Osteoblast (primary cell): ENCODE results near the gene SLC35F1. TPM values are rescaled to one million over a fixed set of nuclear protein-coding genes. Genes with fewer than 3 reads are reported as not detected.

Experiments used
- DNase-seq: peaks from one replicate; pipeline ENCODE4 v3.0.0; 2011; ENCODE audit warnings: low spot score, mixed read lengths; ENCODE audit not compliant: insufficient read length; ENCODE audit errors: missing footprints
- H2AFZ ChIP-seq: 2 replicates; pipeline ENCODE4 v1.6.0; 2011; ENCODE audit warnings: mild to moderate bottlenecking, low read length
- H3K27ac ChIP-seq: 2 replicates; pipeline ENCODE4 v1.5.1; 2011; ENCODE audit warnings: mild to moderate bottlenecking, low read depth, low read length, moderate library complexity
- H3K27me3 ChIP-seq: 2 replicates; pipeline ENCODE4 v1.6.0; 2012; ENCODE audit warnings: mild to moderate bottlenecking, control low read depth, inconsistent platforms, low read length, moderate library complexity; ENCODE audit not compliant: insufficient read depth
- H3K36me3 ChIP-seq: 2 replicates; pipeline ENCODE4 v1.5.1; 2011; ENCODE audit warnings: mild to moderate bottlenecking, low read length, control low read depth, moderate library complexity; ENCODE audit not compliant: insufficient read depth
- H3K4me1 ChIP-seq: 2 replicates; pipeline ENCODE4 v1.5.1; 2011; ENCODE audit warnings: mild to moderate bottlenecking, low read length, control low read depth, moderate library complexity; ENCODE audit not compliant: insufficient read depth
- H3K4me2 ChIP-seq: 2 replicates; pipeline ENCODE4 v1.6.0; 2011; ENCODE audit warnings: mild to moderate bottlenecking, low read length; ENCODE audit not compliant: insufficient read depth
- H3K4me3 ChIP-seq: fragments of 200-600 bp; sonication (generic); 3 replicates; pipeline ENCODE4 v1.5.1; 2012; ENCODE audit warnings: mild to moderate bottlenecking, low read length, inconsistent platforms; ENCODE audit not compliant: insufficient read depth
- H3K79me2 ChIP-seq: 2 replicates; pipeline ENCODE4 v1.6.0; 2012; ENCODE audit warnings: mild to moderate bottlenecking, low read length, control low read depth, inconsistent platforms; ENCODE audit not compliant: insufficient read depth
- H3K9me3 ChIP-seq: 2 replicates; pipeline ENCODE4 v1.5.1; 2011; ENCODE audit warnings: low read depth, low read length, control low read depth
- H4K20me1 ChIP-seq: 2 replicates; pipeline ENCODE4 v1.6.0; 2012; ENCODE audit warnings: mild to moderate bottlenecking, low read length, control low read depth; ENCODE audit not compliant: insufficient read depth
- CTCF ChIP-seq: IDR thresholded peaks from 2 replicates; pipeline ENCODE4 v1.5.1; 2011; ENCODE audit warnings: mild to moderate bottlenecking, low read depth, low read length, moderate library complexity; ENCODE audit errors: extremely low read depth
- total RNA-seq: library from RNA; depleted of rRNA; stranded (reverse); fragments of >200 nt; gene quantifications from 2 replicates; pipeline ENCODE4 v1.2.3, GENCODE V29; 2012

Gene SLC35F1
- total RNA-seq, 1 donor = under 0.01 TPM

DNA sequence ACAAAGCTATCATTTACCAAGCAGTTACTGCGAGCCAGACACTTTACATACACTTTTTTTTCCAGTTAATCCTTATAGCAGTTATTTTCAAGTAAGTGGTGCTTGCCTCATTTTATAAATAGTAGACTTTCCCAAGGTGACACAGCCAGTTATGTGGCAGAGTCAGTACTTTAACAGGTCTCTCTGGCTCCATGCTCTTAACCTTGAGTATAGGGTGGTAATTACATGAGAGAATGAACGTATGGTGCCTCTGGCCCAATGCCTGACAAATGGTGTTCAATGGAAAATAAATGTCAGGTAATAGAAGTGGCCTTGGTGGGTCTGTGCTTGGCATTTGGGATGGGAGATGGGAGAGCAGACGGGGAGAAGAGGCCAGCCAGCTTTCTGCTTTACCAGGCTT, 316.3 kb downstream of the SLC35F1 start:
- no peaks in the 10 kb centered on the region for H3K27me3 ChIP-seq
- no peak overlapping the region for H3K4me2 ChIP-seq
- no peak overlapping the region for H2AFZ ChIP-seq
- no peak for TF ChIP-seq CTCF
- H3K4me1 ChIP-seq = no peaks in the 10 kb centered on the region
- H3K4me3 ChIP-seq = no peak overlapping the region
- no peaks in the 10 kb centered on the region for H3K36me3 ChIP-seq
- H3K79me2 ChIP-seq = no peaks in the 10 kb centered on the region
- DNase-seq = no peak
- no peak overlapping the region for H3K27ac ChIP-seq
- no peaks in the 10 kb centered on the region for H3K9me3 ChIP-seq
- no peaks in the 10 kb centered on the region for H4K20me1 ChIP-seq

- DNase-seq = no peak
- H3K36me3 ChIP-seq = no peaks in the 10 kb centered on the region
Measured at GRCh38 chr6:118228886-118229285, 321.8 kb downstream of the SLC35F1 start.

DNA sequence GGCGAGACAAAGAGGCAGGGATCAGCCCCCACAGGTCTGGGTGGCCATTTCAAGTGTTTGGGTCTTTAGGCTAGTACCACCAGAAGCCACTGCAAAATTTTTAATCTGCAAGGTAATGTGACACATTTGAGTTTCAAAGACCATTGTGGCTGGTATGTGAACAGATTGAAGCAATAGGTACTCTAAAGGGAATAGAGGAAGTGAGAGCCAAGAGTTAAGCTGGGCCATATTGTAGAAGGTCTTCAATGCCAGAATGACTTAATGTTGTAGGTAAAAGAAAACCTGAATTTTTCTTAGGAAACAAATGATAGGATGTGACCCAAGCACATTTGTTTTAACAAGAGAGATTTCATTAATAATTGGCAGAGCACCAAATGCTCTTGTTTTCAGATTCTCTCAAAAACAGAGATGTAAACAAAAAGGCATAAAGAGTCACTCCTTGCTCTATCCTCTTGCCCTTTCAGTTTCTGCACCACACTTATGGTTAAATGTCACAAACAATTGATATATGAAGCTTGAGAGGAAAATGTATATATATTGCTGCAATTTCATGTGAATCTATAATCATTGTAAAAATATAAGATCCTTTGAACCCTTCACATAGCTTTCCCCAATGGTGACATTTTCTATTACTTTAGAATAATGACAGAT, 333.9 kb downstream of the SLC35F1 start:
- Histone ChIP-seq H3K27ac (no peak overlapping the region), H3K4me2 (no peak overlapping the region), H4K20me1 (no peaks in the 10 kb centered on the region), H3K27me3 (no peaks in the 10 kb centered on the region), H3K4me3 (no peak overlapping the region), H2AFZ (no peak overlapping the region), H3K4me1 (no peaks in the 10 kb centered on the region), H3K36me3 (no peaks in the 10 kb centered on the region), H3K79me2 (no peaks in the 10 kb centered on the region), H3K9me3 (no peaks in the 10 kb centered on the region)
- no peak for DNase-seq
- TF ChIP-seq CTCF = no peak

More at GRCh38 chr6:118228886-118229285, 321.8 kb downstream of the SLC35F1 start:
- TF ChIP-seq CTCF = no peak
- no peak overlapping the region for H3K4me2 ChIP-seq
- no peaks in the 10 kb centered on the region for H3K79me2 ChIP-seq
- H3K4me1 ChIP-seq = no peaks in the 10 kb centered on the region
- no peak overlapping the region for H3K27ac ChIP-seq
- H3K27me3 ChIP-seq = no peaks in the 10 kb centered on the region
- H4K20me1 ChIP-seq = no peaks in the 10 kb centered on the region
- no peak overlapping the region for H2AFZ ChIP-seq
- no peak overlapping the region for H3K4me3 ChIP-seq
- no peaks in the 10 kb centered on the region for H3K9me3 ChIP-seq

DNA sequence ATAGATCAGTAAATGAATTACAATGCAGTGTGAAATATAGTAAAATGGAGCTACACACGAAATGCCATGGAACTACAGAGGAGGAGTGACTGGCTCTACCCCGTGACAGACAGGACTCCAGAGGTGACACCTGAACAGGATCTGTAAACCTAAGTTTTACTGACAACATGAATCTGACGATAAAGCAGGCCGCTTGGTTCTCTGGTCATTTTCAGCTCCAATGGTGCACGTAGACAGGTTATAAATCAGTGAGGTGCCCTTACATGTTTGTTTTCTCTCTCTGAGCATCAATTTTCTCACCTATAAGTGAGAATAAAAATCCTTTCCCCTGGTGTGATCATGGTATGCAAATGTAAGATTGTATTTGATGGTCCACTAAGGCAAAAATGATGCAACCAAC, 339.3 kb downstream of the SLC35F1 start:
- no peak for DNase-seq
- Histone ChIP-seq H4K20me1 (no peaks in the 10 kb centered on the region), H3K36me3 (no peaks in the 10 kb centered on the region), H3K4me3 (no peak overlapping the region), H3K4me1 (no peaks in the 10 kb centered on the region), H3K4me2 (no peak overlapping the region), H3K79me2 (no peaks in the 10 kb centered on the region), H2AFZ (no peak overlapping the region), H3K9me3 (no peaks in the 10 kb centered on the region), H3K27me3 (no peaks in the 10 kb centered on the region), H3K27ac (no peak overlapping the region)
- no peak for TF ChIP-seq CTCF
